GM12878 (cell line): ENCODE results near the gene DEF6. TPM values are rescaled to one million over a fixed set of nuclear protein-coding genes. Genes with fewer than 3 reads are reported as not detected.
A peak's percentile ranks its signal among the peaks of the same experiment; 100 is the strongest.

Source experiments
- ATAC-seq: fragments of 200-7000 bp; cut with Tn5 transposase; 3 replicates; pipeline ENCODE4 v1.9.1; 2020; ENCODE audit warnings: mild to moderate bottlenecking, moderate library complexity
- BruUV-seq: library from RNA; stranded (reverse); fragments of 400-500 nt; replicated peaks from 2 replicates; lab custom pipeline; 2021; lab: Mats Ljungman, UMichigan
- CTCF ChIA-PET: fragments of 300-600 bp; sonication (Branson Sonifier 250); formaldehyde crosslinking; extraction: SDS; loops from one replicate; lab custom pipeline; 2021; ENCODE audit warnings: inconsistent platforms; lab: Yijun Ruan, JAX
- POLR2A ChIA-PET: fragments of 350-600 bp; formaldehyde crosslinking; extraction: SDS; loops from one replicate; lab custom pipeline; 2021; ENCODE audit warnings: inconsistent platforms; lab: Charles Lee
- RAD21 ChIA-PET: fragments of 300-600 bp; sonication (Branson Sonifier 250); formaldehyde crosslinking; loops from one replicate; lab custom pipeline; 2023; ENCODE audit warnings: antibody characterized with exemption; ENCODE audit not compliant: unreplicated experiment; lab: Charles Lee
- SMC1A ChIA-PET: fragments of 300-600 bp; sonication (Branson Sonifier 250); formaldehyde crosslinking; loops from one replicate; lab custom pipeline; 2023; ENCODE audit not compliant: unreplicated experiment, uncharacterized antibody; lab: Charles Lee
- DNase-seq: peaks from one replicate; pipeline ENCODE4 v3.0.0-alpha.2; 2011; ENCODE audit warnings: low read depth, low spot score
- FAIRE-seq: peaks from 3 replicates; lab custom pipeline; 2011; peaks lifted over from hg19 to GRCh38; lab: Jason Lieb, UNC
- H2AFZ ChIP-seq: 2 replicates; pipeline ENCODE4 v1.6.0; 2011; ENCODE audit warnings: low read depth, low read length, control low read depth; ENCODE audit not compliant: control insufficient read depth
- H3K27ac ChIP-seq: 2 replicates; pipeline ENCODE4 v1.5.1; 2011; ENCODE audit warnings: control low read depth; ENCODE audit not compliant: control insufficient read depth, insufficient read depth
- H3K27me3 ChIP-seq, 2 experiments: replicated peaks in 1 of 2; 2 replicates each; pipeline versions ENCODE4 v1.6.0 to v1.6.1; 2011; ENCODE audit warnings: low read length in 1 of 2; ENCODE audit not compliant: control insufficient read depth in 2 of 2, insufficient read depth in 2 of 2
- H3K36me3 ChIP-seq, 2 experiments: 2 replicates each; pipeline ENCODE4 v1.5.1; 2011; ENCODE audit warnings: low read length in 1 of 2; ENCODE audit not compliant: control insufficient read depth in 2 of 2, insufficient read depth in 2 of 2
- H3K4me1 ChIP-seq: 2 replicates; pipeline ENCODE4 v1.6.1; 2011; ENCODE audit warnings: mild to moderate bottlenecking, low read length, moderate library complexity, mixed read lengths; ENCODE audit not compliant: control insufficient read depth, insufficient read depth
- H3K4me2 ChIP-seq: 2 replicates; pipeline ENCODE4 v1.6.0; 2011; ENCODE audit warnings: control low read depth; ENCODE audit not compliant: control insufficient read depth, insufficient read depth
- H3K4me3 ChIP-seq: fragments of 200-600 bp; sonication (generic); 2 replicates; pipeline ENCODE4 v1.5.1; 2016
- H3K79me2 ChIP-seq: 2 replicates; pipeline ENCODE4 v1.6.0; 2011; ENCODE audit warnings: low read length; ENCODE audit not compliant: control insufficient read depth, insufficient read depth
- H3K9ac ChIP-seq: 2 replicates; pipeline ENCODE4 v1.8.0; 2011; ENCODE audit warnings: low read length, control low read depth, mixed read lengths; ENCODE audit not compliant: control insufficient read depth, insufficient read depth
- H3K9me3 ChIP-seq: replicated peaks from 3 replicates; pipeline ENCODE4 v1.5.1; 2011; ENCODE audit warnings: mild to moderate bottlenecking, low read length; ENCODE audit not compliant: control insufficient read depth, insufficient read depth
- H4K20me1 ChIP-seq: 2 replicates; pipeline ENCODE4 v1.6.0; 2011; ENCODE audit not compliant: control insufficient read depth, insufficient read depth
- CREB1 ChIP-seq: IDR thresholded peaks from 2 replicates; pipeline ENCODE4 v1.6.1; 2012; ENCODE audit warnings: low read depth, mild to moderate bottlenecking, inconsistent platforms
- LARP7 ChIP-seq: fragments of 450-650 bp; IDR thresholded peaks from 2 replicates; pipeline ENCODE4 v1.6.1; 2017; ENCODE audit warnings: mild to moderate bottlenecking
- RCOR1 ChIP-seq: conservative IDR thresholded peaks from 2 replicates; pipeline ENCODE4 v1.6.1; 2012; ENCODE audit warnings: low read depth, low read length, improper control_type of control experiment
- SPI1 ChIP-seq: IDR thresholded peaks from 2 replicates; pipeline ENCODE4 v1.6.1; 2011; ENCODE audit warnings: low read depth, mild to moderate bottlenecking, low read length, moderate library complexity, borderline replicate concordance; ENCODE audit not compliant: insufficient read depth
- WGBS: methylation state at CpG from one replicate; pipeline ENCODE4 v1.1.6; 2016; ENCODE audit warnings: low lambda C conversion rate; ENCODE audit not compliant: insufficient replicate concordance, insufficient coverage; ENCODE audit errors: missing lambda C conversion rate; 5-methylcytosine and 5-hydroxymethylcytosine counted together
- in situ Hi-C: fragments of 300-500 bp; cut with MboI; formaldehyde crosslinking; loops from 9 replicates; pipeline ENCODE4 v1.14.3; 2018; ENCODE audit warnings: mixed read lengths
- intact Hi-C: fragments of 100-400 bp; cut with micrococcal nuclease; formaldehyde crosslinking; loops from one replicate; pipeline ENCODE4 v1.14.2; 2022; ENCODE audit not compliant: unreplicated experiment
- polyA plus RNA-seq, 11 experiments: library from polyadenylated mRNA; depleted of rRNA in 4 of 11; unstranded in 6 of 11; stranded (reverse) in 5 of 11; fragments of >200 nt; fragmentation: Nextera tagmentation in 4 of 11; fragmentation: Illumina TruSeq in 1 of 11; extraction: Ambion mirVana in 4 of 11; extraction: Trizol in 1 of 11; gene quantifications; 1 replicate in 1 of 11; 2 replicates in 10 of 11; pipeline versions ENCODE4 v1.2.1 to v1.2.3, GENCODE V29; 2011 to 2016; ENCODE audit warnings: inconsistent platforms in 2 of 11, missing spikeins in 2 of 11, low read depth in 1 of 11
- total RNA-seq, 4 experiments: library from RNA; depleted of rRNA in 3 of 4; stranded (reverse); fragments of >200 nt in 3 of 4; fragmentation: Illumina TruSeq in 1 of 4; extraction: Trizol in 1 of 4; gene quantifications; 2 replicates each; pipeline versions ENCODE4 v1.2.1 to v1.2.3, GENCODE V29; 2013 to 2021
- TF ChIP-seq, protein P1 (sequence below): IDR thresholded peaks from 2 replicates; pipeline ENCODE4 v1.6.1; 2011; ENCODE audit warnings: low read depth, mild to moderate bottlenecking, low read length, moderate library complexity, borderline replicate concordance; ENCODE audit errors: extremely low read depth
- TF ChIP-seq, protein P2 (sequence below): fragments of 450-650 bp; formaldehyde crosslinking; IDR thresholded peaks from 2 replicates; pipeline ENCODE4 v1.5.0; 2022; ENCODE audit warnings: mild to moderate bottlenecking, missing genetic modification characterization
- TF ChIP-seq, protein P3 (sequence below): fragments of 450-650 bp; IDR thresholded peaks from 2 replicates; pipeline ENCODE4 v1.6.1; 2017; ENCODE audit warnings: mild to moderate bottlenecking, moderate library complexity

DEF6 gene
- total and polyA plus RNA-seq, 10 of the 15 experiments (the other 5 are each of a cell fraction or from before 2014, with no cell fraction given): 3.3 to 69.5 (median 48.8) TPM

DNA sequence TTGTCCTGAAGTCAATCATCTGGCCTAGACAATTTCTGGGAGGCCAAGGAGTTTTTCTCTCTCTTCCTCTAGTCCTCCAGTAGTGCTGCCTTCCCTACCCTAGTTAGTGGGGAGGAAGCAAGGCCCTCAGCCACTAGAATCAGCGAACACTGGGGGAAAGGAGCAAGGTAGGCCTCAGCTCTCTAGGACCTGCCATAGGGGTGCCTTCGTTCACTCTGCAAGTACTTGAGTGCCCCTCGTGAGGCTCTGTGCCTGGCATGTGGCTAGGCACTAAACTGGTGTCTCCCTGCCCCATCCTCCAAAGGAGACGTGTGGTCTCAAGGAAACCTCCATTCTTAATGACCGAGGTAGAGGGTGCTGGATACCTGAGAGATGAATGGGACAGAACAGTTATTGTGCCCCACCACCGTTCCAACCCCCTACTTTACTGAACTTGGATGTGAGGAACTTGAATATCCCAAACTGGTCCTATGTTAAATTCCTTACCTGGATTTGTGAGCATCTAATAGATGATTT, 1.1 kb downstream of the DEF6 start:
- ChIA-PET POLR2A (interaction anchor here (0.5 to 1.0 kb wide), 4 partner anchors 29 to 170 kb away, joined by 3 to 4 read pairs (median 4); partner anchors contain the start of genes PPARD and RPL10A), RAD21 (interaction anchor here (0.6 to 7.5 kb wide), 9 partner anchors 28 to 438 kb away, joined by 3 to 127 read pairs (median 8); partner anchors contain the start of genes ARMC12, FANCE, PPARD and ZNF76), CTCF (interaction anchor here (0.6 to 7.2 kb wide), 15 partner anchors 12 to 438 kb away, joined by 3 to 217 read pairs (median 5); partner anchors contain the start of genes FANCE, PPARD, RPL10A and ZNF76), SMC1A (interaction anchor here (0.6 to 7.1 kb wide), 9 partner anchors 11 to 438 kb away, joined by 3 to 135 read pairs (median 4); partner anchors contain the start of genes ARMC12, FANCE and PPARD)
- FAIRE-seq: no peak
- Histone ChIP-seq H3K36me3 (peaks cover 4 to 9% of the 10 kb centered on the region in 2 experiments; a peak in 3 of 4 replicates), H3K4me2 (peak overlapping the region; percentile 97), H2AFZ (0 out of 2 replicates have a peak overlapping the region, but pooled peaks have one; percentile 2), H3K4me3 (peak overlapping the region; percentile 89), H3K9me3 (no peaks in the 10 kb centered on the region), H3K27ac (peak overlapping the region; percentile 93), H3K9ac (peak overlapping the region; percentile 79), H4K20me1 (no peaks in the 10 kb centered on the region), H3K27me3 (no peaks in the 10 kb centered on the region), H3K79me2 (peaks cover 48% of the 10 kb centered on the region), H3K4me1 (peaks cover 30% of the 10 kb centered on the region)
- in situ Hi-C loops: loop anchor here (5.0 kb wide), 2 partner anchors 34 to 169 kb away; partner anchors contain the start of gene RPL10A
- no peak for DNase-seq
- BruUV-seq: no TSS peak
- ATAC-seq: peak; percentile 7; the same call in 2 of the 3 replicates
- 11% methylated on average over 6 of the region's 6 CpGs for WGBS
- intact Hi-C loops: loop anchor here (5.0 to 10.0 kb wide), 2 partner anchors 266 to 434 kb away; no protein-coding TSS in a partner anchor
- TF ChIP-seq SPI1: no peak
- TF ChIP-seq, protein P1, sequence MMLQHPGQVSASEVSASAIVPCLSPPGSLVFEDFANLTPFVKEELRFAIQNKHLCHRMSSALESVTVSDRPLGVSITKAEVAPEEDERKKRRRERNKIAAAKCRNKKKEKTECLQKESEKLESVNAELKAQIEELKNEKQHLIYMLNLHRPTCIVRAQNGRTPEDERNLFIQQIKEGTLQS: no peak
- TF ChIP-seq, protein P2, sequence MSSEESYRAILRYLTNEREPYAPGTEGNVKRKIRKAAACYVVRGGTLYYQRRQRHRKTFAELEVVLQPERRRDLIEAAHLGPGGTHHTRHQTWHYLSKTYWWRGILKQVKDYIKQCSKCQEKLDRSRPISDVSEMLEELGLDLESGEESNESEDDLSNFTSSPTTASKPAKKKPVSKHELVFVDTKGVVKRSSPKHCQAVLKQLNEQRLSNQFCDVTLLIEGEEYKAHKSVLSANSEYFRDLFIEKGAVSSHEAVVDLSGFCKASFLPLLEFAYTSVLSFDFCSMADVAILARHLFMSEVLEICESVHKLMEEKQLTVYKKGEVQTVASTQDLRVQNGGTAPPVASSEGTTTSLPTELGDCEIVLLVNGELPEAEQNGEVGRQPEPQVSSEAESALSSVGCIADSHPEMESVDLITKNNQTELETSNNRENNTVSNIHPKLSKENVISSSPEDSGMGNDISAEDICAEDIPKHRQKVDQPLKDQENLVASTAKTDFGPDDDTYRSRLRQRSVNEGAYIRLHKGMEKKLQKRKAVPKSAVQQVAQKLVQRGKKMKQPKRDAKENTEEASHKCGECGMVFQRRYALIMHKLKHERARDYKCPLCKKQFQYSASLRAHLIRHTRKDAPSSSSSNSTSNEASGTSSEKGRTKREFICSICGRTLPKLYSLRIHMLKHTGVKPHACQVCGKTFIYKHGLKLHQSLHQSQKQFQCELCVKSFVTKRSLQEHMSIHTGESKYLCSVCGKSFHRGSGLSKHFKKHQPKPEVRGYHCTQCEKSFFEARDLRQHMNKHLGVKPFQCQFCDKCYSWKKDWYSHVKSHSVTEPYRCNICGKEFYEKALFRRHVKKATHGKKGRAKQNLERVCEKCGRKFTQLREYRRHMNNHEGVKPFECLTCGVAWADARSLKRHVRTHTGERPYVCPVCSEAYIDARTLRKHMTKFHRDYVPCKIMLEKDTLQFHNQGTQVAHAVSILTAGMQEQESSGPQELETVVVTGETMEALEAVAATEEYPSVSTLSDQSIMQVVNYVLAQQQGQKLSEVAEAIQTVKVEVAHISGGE (CRISPR knock-in tag): no peak
- no peak for TF ChIP-seq RCOR1
- TF ChIP-seq, protein P3, sequence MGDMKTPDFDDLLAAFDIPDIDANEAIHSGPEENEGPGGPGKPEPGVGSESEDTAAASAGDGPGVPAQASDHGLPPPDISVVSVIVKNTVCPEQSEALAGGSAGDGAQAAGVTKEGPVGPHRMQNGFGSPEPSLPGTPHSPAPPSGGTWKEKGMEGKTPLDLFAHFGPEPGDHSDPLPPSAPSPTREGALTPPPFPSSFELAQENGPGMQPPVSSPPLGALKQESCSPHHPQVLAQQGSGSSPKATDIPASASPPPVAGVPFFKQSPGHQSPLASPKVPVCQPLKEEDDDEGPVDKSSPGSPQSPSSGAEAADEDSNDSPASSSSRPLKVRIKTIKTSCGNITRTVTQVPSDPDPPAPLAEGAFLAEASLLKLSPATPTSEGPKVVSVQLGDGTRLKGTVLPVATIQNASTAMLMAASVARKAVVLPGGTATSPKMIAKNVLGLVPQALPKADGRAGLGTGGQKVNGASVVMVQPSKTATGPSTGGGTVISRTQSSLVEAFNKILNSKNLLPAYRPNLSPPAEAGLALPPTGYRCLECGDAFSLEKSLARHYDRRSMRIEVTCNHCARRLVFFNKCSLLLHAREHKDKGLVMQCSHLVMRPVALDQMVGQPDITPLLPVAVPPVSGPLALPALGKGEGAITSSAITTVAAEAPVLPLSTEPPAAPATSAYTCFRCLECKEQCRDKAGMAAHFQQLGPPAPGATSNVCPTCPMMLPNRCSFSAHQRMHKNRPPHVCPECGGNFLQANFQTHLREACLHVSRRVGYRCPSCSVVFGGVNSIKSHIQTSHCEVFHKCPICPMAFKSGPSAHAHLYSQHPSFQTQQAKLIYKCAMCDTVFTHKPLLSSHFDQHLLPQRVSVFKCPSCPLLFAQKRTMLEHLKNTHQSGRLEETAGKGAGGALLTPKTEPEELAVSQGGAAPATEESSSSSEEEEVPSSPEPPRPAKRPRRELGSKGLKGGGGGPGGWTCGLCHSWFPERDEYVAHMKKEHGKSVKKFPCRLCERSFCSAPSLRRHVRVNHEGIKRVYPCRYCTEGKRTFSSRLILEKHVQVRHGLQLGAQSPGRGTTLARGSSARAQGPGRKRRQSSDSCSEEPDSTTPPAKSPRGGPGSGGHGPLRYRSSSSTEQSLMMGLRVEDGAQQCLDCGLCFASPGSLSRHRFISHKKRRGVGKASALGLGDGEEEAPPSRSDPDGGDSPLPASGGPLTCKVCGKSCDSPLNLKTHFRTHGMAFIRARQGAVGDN: 0 out of 2 replicates have a peak, but pooled peaks have one; percentile 26
- TF ChIP-seq LARP7: 0 out of 2 replicates have a peak, but pooled peaks have one; percentile 24
- TF ChIP-seq CREB1: no peak
